GM18868 (cell line): ENCODE measurements around the gene YBX1.
"Not testable (repeated sequence)": the region's sequence is repeated elsewhere in the genome, so short reads cannot be mapped to it uniquely, and the experiment has no call there.

Source experiments
- ATAC-seq: cut with Tn5 transposase; IDR thresholded peaks from one replicate; pipeline ENCODE4 v1.9.1; 2021; ENCODE audit warnings: mild to moderate bottlenecking, moderate library complexity; ENCODE audit not compliant: unreplicated experiment

YBX1 gene

DNA sequence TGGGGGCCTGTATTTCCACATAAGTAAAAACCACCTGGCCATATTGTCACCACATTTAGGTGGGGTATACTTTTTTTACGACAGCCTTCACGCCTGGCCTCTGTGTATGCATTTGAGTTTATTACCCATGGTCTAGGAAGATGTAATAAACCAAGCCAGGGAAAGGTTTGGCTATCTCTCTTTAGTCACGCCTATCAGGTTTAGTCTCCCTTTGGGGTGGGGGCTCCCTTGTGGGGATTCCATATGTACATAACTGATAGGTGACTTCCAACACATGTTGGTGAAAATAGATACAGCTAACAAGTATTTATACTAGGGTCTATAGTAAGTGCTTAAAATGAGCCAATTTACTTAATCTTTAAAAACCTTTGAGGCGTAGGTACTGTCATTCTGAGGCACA, 4.2 kb downstream of the YBX1 start:
- ATAC-seq: no peak

DNA sequence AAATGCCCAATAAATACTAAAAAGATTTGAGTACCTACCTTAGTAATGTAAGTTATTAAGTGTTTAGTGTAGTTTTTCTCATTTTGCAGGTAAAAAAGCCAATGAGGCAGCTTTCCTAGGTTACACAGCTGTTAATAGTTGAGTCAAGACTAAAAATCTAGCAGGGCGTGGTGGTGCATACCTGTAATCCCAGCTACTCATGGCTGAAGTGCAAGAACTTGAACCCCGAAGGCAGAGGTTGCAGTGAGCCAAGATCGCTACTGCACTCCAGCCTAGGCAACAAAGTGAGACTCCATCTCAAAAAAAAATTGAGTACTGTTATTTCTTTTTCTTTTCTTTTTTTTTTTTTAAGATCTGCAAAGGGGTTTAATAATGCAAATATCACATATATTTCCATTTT, 7.7 kb downstream of the YBX1 start:
- ATAC-seq: no peak

DNA sequence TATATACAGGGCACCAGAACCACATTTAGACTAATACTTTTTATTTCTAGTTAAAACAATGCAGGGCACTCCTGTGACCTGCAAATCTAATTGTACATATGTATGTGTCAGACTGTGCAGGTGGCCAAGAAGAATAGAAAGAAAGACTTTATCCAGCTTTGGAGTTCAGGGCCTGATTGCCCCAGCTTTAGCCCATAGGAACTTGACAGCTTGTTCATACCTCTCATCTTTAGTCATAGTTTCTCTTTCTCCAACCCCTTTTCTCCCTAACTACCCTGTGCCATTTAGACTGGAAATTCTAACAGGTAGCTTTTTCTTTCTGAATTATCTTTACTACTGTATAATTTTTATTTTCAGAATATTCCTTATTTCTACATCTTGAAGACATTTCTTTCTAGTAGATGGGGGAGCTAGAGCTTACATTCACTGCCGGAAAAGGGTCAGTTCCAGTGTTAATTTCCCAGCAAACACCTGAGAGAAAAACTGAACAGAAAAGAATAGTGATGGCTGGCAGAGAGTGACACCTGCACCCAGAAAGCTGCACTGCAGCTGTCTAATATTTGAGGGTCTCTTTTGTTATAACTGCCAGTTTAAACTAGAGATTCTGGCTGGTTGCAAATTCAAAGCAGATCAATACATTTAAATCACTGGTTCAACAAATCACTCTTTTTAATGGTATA, 8.4 kb downstream of the YBX1 start:
- no peak for ATAC-seq

DNA sequence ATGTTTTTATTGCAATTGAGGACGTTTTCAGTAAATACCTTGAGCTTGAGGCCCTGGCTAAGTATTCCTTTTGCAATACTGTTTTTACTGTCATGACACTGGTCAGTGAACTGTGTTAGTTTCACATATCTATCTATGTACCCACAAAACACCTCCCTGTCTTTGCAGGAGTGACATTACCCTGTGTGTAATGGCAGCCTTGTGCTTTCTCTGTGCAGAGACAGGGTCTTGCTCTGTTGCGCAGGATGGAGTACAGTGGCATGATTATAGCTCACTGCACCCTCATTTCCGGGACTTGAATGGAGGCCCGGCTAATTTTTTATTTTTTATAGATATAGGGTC, 8.9 kb downstream of the YBX1 start:
- no peak for ATAC-seq

DNA sequence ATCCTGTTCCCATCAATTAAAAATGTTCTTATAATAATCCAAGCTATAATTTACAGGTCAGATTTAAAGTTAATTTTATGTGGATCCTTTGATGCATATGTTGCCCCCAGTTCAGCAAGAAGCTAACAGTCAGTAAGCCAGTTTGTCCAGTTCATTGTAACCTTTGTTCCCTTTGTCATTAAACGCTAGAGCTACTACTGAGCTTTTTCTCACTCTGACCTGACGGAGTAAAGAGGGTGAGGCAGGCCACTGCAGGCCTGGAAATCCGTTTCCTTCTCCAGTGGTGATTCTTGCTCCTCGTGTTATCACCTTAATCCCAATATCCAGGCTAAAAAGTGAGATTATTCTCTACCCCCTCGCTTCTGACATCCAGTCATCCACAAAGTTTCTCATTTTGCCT, 10.2 kb downstream of the YBX1 start:
- no peak for ATAC-seq

DNA sequence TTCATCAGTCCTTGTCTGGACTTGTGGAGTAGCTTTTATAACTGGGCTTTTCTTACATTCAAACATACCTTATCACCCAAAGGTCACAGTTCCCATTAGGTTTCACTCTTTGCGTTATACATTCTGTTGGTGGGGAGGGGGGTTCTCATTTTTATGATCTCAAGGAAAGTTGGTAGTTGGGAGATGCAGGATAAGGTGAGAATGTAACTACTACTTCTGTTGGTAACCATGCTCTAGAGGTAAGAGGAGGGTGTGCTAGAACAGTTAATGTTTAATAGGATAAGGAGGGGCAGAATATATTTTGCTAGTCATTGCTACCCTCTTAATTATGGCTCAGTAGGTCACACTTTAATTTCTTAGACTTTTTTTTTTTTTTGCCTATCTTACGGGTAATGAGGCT, 10.7 kb downstream of the YBX1 start:
- ATAC-seq: no peak

DNA sequence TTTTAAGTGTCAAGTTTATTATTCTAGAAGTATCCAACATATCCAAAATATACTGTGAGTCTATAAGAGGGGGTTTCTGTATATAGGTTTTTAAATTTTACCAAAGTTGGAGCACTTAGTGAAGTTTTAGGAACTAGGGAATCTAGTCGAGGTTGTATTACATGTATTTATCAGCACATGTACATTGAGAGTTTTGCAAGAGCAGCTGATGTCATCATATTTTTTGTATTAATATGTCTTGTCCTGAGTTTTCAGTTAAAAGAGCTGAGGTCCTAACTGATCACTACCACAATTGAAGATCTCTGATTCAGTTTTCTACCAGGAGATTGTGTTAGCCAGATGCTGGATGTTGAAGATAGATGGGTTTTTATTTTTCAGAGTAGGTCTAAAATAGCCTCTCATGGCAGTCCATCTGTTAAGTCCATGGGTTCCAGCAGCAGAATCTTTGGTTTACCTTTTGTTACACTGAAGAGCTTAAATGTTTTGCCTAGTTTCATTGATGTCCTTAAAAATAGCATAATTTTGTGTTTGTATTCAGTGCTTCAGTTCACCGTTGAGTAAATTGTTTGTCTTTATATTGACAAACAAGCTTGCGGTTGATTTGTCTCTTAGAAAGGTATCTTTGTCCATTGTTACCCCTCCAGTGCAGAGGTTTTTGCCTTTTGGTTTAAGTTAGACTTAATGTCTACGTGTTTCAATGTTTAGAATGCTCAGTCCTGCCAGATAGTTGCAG, 16.0 kb downstream of the YBX1 start:
- no peak for ATAC-seq

DNA sequence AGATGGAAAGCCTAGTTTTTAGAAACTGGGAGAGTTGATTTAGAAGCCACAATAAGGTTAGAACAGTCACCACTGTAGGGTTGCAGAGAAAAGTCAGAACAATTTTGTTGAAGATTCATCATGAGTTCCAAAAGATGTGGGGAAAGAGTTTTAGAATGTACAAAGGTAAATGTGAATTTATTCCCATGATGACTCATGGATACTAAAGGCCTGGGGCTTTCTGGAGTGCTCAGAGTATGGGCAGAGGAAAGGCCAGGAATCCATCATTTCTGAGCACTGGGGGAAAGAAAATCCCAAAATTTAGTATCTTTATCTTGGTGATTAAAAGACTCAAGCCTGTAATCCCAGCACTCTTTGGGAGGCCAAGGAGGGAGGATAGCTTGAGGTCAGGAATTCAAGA, 17.8 kb downstream of the YBX1 start:
- ATAC-seq: no peak

DNA sequence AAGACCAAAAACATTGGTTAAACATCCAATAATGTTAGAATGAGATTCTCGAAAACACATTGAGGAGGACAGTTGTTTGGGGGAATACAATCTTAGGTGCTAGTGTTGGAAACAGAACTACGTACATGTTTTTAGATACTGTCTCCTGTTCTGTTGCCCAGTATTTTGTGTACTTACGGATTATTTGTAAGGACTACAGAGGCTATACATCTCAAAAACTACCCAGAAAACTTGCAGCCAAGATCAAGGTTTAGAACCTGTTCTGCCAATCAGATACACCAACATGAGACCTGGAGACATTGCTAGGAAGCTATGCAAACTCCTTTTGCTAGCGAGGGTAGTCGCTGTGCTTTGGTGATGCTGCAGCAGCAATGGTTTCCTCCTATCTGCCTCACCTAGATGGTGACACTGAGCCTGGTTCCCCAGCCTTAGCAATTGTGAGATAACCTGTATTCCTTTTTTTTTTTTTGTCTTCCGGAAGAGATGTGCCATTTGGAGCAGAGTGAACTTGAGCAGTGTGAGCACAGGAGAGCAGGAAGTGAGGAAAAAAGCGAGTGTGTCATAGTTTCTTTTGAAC, 21.8 kb downstream of the YBX1 start:
- no peak for ATAC-seq

DNA sequence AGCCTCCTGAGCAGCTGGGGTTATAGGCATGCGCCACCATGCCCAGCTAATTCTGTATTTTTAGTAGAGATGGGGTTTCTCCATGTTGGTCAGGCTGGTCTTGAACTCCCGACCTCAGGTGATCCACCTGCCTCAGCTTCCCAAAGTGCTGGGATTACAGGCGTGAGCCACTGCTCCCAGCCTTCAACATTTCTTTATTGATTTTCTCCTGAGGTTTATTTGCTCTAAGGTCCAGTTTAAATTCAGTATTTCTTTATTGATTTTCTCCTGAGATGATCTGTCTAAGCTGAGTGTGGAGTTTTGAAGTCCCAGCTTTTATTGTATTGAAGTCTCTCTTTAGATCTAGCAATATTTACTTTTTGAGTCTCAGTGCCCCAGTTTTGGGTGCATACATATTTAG, 30.6 kb downstream of the YBX1 start:
- ATAC-seq: not testable (repeated sequence)

DNA sequence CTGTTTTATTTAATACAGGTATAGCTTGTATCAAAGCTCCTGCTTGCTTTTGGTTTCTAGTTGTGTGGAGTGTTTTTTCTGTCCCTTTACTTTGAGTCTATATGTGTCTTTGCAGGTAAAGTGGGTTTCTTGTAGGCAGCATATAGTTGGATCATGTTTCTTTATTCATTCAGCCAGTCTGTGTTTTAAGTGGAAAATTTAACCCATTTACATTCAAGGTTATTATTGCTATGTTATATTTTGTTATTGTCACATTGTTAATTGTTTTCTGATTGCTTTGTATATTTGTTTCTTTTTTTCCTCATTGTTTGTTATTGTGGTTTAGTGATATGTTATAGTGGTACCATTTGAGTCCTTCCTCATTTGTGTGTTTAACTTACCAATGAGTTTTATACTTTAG, 31.1 kb downstream of the YBX1 start:
- no peak for ATAC-seq

DNA sequence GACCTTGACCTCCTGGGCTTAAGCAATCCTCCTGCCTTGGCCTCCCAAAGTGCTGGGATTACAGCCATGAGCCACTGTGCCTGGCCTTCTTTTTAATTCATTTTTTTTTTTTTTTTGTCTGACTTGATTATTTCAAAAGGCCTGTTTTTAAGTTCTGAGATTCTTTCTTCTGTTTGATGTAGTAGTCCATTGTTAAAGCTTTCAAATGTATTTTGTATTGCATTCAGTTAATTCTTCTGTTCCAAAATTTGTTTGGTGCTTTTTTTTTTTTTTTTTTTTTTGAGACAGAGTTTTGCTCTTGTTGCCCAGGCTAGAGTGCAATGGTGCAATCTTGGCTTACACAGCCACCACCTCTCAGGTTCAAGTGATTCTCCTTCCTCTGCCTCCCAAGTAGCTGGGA, 32.2 kb downstream of the YBX1 start:
- not testable (repeated sequence) for ATAC-seq

DNA sequence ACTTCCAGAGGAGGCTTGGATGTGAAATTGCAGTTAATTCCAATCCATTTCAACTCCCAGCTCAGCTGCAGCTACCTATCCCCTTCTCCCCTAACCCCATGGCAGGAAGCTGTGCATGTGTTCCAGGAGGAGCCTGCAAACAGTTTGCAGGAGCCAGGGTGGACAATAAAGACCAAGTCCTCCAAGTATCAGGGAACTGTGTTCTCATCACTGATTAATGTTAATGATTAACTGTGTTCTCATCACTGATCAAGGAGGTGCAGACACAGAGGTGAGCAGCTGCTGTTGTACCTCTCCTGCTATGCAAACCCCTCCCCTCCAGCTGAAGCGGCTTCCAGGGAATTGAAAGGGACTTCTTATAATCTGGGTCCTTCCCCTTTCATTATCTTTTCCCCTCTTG, 38.6 kb downstream of the YBX1 start:
- no peak for ATAC-seq

DNA sequence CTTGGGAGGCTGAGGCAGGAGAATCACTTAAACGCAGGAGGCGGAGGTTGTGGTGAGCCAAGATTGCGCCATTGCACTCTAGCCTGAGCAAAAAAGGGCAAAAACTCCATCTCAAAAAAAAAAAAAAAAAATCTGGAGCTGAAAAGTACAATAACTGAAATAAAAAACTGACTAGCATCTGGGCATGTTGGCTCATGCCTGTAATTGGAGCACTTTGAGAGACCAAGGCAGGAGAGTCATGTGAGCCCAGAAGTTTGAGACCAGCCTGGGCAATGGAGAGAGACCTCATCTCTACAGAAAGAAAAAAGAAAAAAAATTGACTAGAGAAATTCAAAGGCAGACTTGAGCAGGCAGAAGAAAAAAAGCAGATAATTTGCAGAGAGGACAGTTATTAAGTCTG, 39.7 kb downstream of the YBX1 start:
- ATAC-seq: no peak

DNA sequence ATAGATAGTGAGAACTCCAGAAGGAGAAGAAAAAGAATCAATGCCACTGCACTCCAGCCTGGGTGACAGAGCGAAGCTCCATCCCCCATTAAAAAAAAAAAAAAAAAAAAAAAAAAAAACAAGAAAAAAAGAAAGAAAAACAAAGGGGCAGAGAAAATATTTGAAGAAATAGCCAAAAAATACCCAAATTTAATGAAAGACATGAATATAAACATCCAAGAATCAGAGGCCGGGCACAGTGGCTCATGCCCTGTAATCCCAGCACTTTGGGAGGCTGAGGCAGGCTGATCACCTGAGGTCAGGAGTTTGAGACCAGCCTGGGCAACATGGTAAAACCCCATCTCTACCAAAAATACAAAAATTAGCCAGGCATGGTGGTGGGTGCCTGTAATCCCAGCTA, 40.2 kb downstream of the YBX1 start:
- ATAC-seq: not testable (repeated sequence)

DNA sequence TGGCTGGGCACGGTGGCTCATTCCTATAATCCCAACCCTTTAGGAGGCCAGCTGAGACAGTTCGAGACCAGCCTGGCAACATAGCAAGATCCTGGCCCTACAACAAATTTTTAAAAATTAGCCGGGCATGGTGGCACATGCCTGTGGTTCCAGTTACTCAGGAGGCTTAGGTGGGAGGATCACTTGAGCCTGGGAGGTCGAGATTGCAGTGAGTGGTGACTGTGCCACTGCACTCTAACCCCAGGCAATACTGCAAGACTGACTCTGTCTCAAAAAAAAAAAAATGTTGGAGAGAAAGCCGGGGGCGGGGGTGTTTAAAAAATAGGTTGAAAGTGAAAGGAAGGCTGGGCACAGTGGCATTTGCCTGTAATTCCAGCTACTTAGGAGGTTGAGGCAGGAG, 41.3 kb downstream of the YBX1 start:
- ATAC-seq: no peak

DNA sequence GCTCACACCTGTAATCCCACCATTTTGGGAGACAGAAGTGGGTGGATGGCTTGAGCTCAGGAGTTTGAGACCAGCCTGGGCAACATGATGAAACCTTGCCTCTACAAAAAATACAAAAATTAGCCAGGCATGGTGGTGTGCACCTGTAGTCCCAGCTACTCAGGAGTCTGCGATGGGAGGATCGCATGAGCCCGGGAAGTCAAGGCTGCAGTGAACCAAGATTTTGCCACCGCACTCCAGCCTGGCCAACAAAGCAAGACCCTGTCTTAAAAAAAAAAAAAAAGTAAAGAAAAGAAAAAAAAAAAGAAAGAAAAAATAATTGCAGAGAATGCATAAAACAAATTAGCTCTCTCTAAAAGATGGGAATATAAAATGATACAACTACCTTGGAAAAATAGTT, 43.6 kb downstream of the YBX1 start:
- not testable (repeated sequence) for ATAC-seq

DNA sequence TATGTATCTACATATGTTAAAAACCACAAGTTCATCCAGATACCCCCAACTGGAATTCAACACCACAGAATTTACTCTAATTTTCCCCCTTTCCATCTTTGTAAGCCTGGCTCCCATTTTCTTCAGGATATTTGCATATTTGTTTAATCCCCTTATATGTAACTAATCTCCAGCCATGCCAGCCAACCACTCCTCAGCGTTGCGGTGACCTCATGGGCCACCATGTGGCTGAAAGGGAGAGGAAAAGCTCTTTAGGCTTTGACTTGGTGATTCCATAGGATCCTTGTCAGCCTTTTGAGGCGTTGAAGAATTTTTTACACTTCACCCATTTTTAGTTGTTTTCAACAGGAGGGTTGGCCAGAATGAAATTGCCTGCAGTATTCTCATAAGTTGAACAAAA, 47.8 kb downstream of the YBX1 start:
- no peak for ATAC-seq

DNA sequence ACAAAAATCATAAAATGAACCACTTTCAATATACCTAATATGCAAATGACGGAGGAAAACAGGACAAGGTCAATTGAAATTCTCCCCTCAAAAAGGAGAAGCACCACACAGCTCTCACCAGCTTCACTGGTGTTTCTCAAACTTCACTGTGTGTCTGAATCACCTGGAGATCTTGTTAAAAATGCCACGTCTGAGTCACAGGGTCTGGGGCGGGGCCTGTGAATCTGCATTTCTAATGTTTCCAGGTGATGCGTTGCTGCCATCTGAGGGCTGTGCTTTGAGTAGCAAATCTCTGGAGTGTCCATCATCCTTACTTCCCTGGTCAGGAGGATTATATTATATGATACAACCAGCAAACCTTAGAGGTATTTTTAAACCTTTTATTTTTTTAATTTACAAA, 48.8 kb downstream of the YBX1 start:
- no peak for ATAC-seq

DNA sequence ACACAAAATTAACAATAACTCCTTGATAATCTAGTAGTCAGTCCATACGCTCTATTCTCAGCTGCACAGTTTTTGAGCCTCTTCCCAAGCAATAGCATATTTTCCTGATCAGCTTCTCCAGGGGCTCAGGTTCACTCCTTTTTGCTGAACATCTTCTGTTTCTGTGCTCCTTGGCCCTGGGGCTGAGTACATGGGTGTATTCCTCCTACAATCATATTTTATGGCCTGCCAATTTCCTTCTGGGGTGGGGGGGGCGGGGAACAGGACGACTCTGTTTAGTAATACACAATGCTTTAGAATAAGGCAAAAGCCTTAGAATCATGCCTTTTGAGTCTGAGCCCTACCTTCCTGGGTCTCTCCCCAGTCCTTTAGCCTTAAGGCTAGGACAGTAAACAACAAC, 49.4 kb downstream of the YBX1 start:
- no peak for ATAC-seq

DNA sequence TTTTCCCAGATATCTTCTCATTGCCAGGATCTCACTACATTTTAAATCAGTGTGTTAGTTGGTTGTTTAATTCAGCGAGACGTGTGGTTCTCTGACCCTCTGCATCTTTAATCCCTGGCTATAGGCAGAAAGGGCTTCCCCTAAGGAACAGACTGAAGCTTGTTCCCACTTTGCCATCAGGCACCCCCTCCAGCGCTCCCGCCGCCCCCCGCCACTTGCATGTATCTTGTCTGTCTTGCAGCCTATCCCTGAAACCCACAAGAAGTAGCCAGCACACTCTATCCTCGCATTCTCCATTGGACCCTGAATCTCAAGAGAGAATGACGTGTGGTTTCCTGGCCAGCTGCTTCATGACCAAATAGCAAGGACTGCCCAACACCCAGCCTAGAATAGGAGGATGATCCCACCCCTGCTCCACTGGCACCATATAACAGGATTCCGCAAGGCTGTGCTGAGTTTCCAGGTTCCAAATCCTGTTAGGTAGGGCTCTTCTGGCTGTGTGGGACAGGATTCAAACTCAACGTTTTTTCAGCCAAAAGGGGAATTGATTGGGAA, 50.0 kb downstream of the YBX1 start:
- no peak for ATAC-seq
